NOMO-1 (cell line): Measurements from ENCODE around the gene ORC6.

Source experiments
- DNase-seq, 2 experiments: peaks; one replicate each; lab custom pipeline; 2025; ENCODE audit not compliant: unreplicated experiment in 2 of 2; lab: John Stamatoyannopoulos, UW

ORC6 gene

GRCh38 chr16:46730801-46731690, 41.6 kb downstream of the ORC6 start:
- no peak for DNase-seq

- no peak for DNase-seq
These were observed 42.5 kb downstream of the ORC6 start for GRCh38 chr16:46731691-46732555.

GRCh38 chr16:46732561-46732960, 43.1 kb downstream of the ORC6 start:
- no peak for DNase-seq

GRCh38 chr16:46733319-46733830, 43.9 kb downstream of the ORC6 start:
- DNase-seq = no peak

DNA sequence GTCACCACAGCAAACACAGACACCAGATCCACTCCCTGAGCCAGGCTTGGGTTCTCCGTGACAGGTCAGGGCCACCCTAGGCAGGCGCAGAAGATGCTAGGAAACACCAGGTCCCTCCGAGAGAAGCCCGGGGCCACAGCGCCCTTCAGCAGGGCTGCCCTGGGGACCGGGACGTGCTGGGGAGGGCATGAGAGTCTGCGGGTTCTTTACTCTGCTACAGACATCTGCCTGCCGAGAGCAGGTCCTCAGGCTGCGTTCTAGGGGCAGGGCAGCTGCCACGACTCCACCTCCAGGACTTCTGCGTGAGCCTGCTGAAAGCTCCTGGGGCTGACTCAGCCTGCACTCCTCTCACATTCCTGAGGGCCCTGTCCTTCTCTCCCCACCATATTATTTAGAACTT, 47.2 kb downstream of the ORC6 start:
- DNase-seq = no peak

DNA sequence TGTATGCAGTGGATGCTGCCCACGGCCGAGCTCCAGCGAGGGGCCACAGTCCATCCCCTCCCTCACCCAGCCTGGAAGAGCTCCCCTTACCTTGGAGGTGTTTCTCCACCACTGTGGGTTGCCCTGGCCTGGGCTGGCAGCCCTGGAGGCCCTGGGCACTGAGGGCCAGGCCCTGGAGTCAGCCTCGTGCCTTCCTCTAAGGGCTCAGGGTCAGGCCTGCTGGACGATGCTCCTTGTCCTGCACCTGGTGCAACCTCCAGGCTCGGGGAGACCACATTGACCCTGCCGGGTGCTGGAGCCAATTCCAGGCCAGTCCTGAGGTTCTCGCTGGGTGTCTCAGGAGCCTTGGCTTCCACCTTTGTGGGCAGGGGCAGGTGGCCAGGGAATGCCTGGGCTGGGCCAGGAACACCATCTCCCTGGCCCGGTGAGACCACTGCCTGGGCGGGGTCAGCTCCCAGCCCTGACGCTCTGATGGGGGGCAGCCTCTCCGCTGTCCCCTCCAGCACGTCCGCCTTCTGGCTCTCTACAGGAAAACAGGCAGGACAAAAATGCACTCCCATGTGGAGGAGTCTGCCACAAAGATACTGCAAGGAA, 48.3 kb downstream of the ORC6 start:
- DNase-seq = no peak

- no peak for DNase-seq
These were observed 50.5 kb downstream of the ORC6 start for GRCh38 chr16:46739934-46740333.

GRCh38 chr16:46743232-46743719, 53.8 kb downstream of the ORC6 start:
- peak; percentile 68 to 75 for DNase-seq

DNA sequence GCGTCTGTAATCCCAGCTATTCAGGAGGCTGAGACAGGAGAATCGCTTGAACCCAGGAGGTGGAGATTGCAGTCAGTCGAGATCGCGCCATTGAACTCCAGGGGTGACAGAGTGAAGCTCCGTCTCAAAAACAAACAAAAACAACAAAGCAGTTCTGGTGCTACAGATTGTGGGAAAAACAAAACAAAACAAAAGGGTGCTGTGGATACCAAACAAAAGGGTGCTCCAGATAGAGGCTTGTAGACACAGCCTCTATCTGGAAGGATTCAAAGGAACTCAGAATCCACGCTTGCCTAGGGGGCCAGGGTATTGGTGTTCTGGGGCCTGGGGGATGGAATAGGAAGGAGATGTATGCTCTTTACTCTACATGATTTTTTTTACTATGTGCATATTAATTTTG, 56.2 kb downstream of the ORC6 start:
- DNase-seq = no peak

- DNase-seq = no peak
These were observed 57.6 kb downstream of the ORC6 start for GRCh38 chr16:46746821-46747776.
